ENCODE data around the gene SLC4A2. TPM values are rescaled to one million over a fixed set of nuclear protein-coding genes. Genes with fewer than 3 reads are reported as not detected.

Gene SLC4A2
- total RNA-seq, 3 donors from 2014 or later (not counting 1 experiment from before 2014, with no cell fraction given), result 60.4 to 87.3 (median 66.1) TPM

GRCh38 chr7:151122276-151122675 is 62.9 kb downstream of the SLC4A2 start:
- Histone ChIP-seq H3K27me3 (ENCODE audit: control insufficient read depth, insufficient read depth, low read length) (no peaks in the 10 kb centered on the region), H3K9me3 (ENCODE audit: control insufficient read depth, insufficient read depth, low read length) (no peaks in the 10 kb centered on the region), H3K27ac (ENCODE audit: low read length) (no peak overlapping the region), H3K4me3 (ENCODE audit: low read length) (no peak overlapping the region), H3K36me3 (ENCODE audit: control insufficient read depth, insufficient read depth, low read length) (peaks cover 12% of the 10 kb centered on the region), H3K4me1 (ENCODE audit: control insufficient read depth, insufficient read depth, low read length) (no peaks in the 10 kb centered on the region)
- H3K4me3 Mint-ChIP-seq, result no peak overlapping the region
- no peaks in the 10 kb centered on the region for H3K27me3 Mint-ChIP-seq (ENCODE audit: low read depth in 2 of 2)
- no peak for TF ChIP-seq CTCF (IDR thresholded peaks at IDR 0.05)
- intact Hi-C loops (cut with micrococcal nuclease), result no loop called here
- ATAC-seq (no peak), DNase-seq (no peak)
- H3K27ac Mint-ChIP-seq, result no peak overlapping the region
- WGBS (ENCODE audit: insufficient coverage), result 96% methylated on average over 24 of the region's 24 CpGs
- H3K36me3 Mint-ChIP-seq, result no peaks in the 10 kb centered on the region
- H3K4me1 Mint-ChIP-seq, result peaks cover 0 to 6% of the 10 kb centered on the region in 2 donors
- H3K9me3 Mint-ChIP-seq, result no peaks in the 10 kb centered on the region

GRCh38 chr7:151122796-151123157 is 63.4 kb downstream of the SLC4A2 start:
- Mint-ChIP-seq H3K4me1 (peaks cover 0 to 6% of the 10 kb centered on the region in 2 donors), H3K36me3 (no peaks in the 10 kb centered on the region), H3K27me3 (ENCODE audit: low read depth in 2 of 2) (no peaks in the 10 kb centered on the region), H3K9me3 (no peaks in the 10 kb centered on the region), H3K4me3 (no peak overlapping the region), H3K27ac (no peak overlapping the region)
- WGBS (ENCODE audit: insufficient coverage), result 97% methylated on average over 29 of the region's 29 CpGs
- H3K36me3 ChIP-seq (ENCODE audit: control insufficient read depth, insufficient read depth, low read length), result peaks cover 12% of the 10 kb centered on the region
- intact Hi-C loops (cut with micrococcal nuclease), result no loop called here
- DNase-seq (no peak), ATAC-seq (no peak)
- no peaks in the 10 kb centered on the region for H3K9me3 ChIP-seq (ENCODE audit: control insufficient read depth, insufficient read depth, low read length)
- H3K4me1 ChIP-seq (ENCODE audit: control insufficient read depth, insufficient read depth, low read length), result no peaks in the 10 kb centered on the region
- H3K27me3 ChIP-seq (ENCODE audit: control insufficient read depth, insufficient read depth, low read length), result no peaks in the 10 kb centered on the region
- H3K4me3 ChIP-seq (ENCODE audit: low read length), result no peak overlapping the region
- H3K27ac ChIP-seq (ENCODE audit: low read length), result no peak overlapping the region
- TF ChIP-seq CTCF (IDR thresholded peaks at IDR 0.05), result no peak

DNA sequence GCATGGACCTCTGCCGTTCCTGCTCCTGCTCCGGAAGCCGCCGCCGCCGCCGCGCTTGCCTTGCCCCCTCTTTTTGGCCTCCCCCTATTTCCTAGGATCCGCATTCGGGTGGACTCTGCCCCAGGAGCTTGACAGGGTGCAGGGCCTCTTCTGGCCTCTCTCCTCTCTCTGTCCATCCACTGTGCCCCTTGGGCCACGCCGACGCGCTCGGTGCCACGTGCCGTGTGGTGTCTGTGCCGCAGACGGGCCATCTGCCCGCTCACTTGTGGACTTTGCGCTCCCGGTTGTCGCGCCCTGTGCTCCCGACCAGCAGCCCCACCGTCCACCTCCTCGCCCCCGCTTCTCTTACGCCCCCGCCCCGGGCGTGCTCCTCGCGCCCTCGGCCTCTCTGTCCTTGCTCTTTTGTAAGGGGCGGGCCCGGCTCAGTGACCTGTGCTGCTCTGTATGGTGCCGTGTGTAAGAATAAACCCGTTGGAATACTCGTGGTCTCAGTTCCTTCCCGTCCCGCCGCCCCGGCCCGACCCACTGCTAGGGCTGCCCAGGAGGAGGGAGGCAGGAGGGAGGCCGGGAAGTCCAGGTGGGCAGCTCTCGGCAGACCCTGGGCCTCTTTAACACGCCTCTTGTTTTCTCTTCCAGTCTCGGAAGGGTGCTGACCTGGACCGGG is 63.9 kb downstream of the SLC4A2 start:
- H3K27ac ChIP-seq (ENCODE audit: low read length), result no peak overlapping the region
- no peaks in the 10 kb centered on the region for H3K9me3 ChIP-seq (ENCODE audit: control insufficient read depth, insufficient read depth, low read length)
- no peak for TF ChIP-seq CTCF (IDR thresholded peaks at IDR 0.05)
- H3K4me3 ChIP-seq (ENCODE audit: low read length), result no peak overlapping the region
- no peak for DNase-seq
- Mint-ChIP-seq H3K36me3 (no peaks in the 10 kb centered on the region), H3K4me1 (peaks cover 0 to 6% of the 10 kb centered on the region in 2 donors), H3K27ac (no peak overlapping the region), H3K4me3 (no peak overlapping the region), H3K27me3 (ENCODE audit: low read depth in 2 of 2) (no peaks in the 10 kb centered on the region), H3K9me3 (no peaks in the 10 kb centered on the region)
- 91% methylated on average over 50 of the region's 50 CpGs for WGBS (ENCODE audit: insufficient coverage)
- no peak for ATAC-seq
- H3K4me1 ChIP-seq (ENCODE audit: control insufficient read depth, insufficient read depth, low read length), result no peaks in the 10 kb centered on the region
- no peaks in the 10 kb centered on the region for H3K27me3 ChIP-seq (ENCODE audit: control insufficient read depth, insufficient read depth, low read length)
- H3K36me3 ChIP-seq (ENCODE audit: control insufficient read depth, insufficient read depth, low read length), result peaks cover 12% of the 10 kb centered on the region
- intact Hi-C loops (cut with micrococcal nuclease), result no loop called here
